B cell (primary cell): ENCODE measurements around the gene HOTAIR. TPM values are rescaled to one million over a fixed set of nuclear protein-coding genes. Genes with fewer than 3 reads are reported as not detected.

Experiments
- ATAC-seq: fragments of 200-7000 bp; cut with Tn5 transposase; one replicate; pipeline ENCODE4 v1.10.0; 2021; ENCODE audit warnings: low read depth, mild to moderate bottlenecking, moderate number of reproducible peaks, moderate library complexity
- CTCF ChIA-PET: fragments of 350-600 bp; sonication (Branson Sonifier 250); formaldehyde crosslinking; loops from one replicate; lab custom pipeline; 2021; ENCODE audit warnings: antibody characterized with exemption, inconsistent platforms; lab: Charles Lee
- POLR2A ChIA-PET: fragments of 350-600 bp; sonication (Branson Sonifier 250); formaldehyde crosslinking; loops from one replicate; lab custom pipeline; 2021; ENCODE audit warnings: antibody characterized with exemption; lab: Charles Lee
- DNase-seq: peaks from one replicate; pipeline ENCODE4 v3.0.0; 2013
- H2AFZ ChIP-seq: 2 replicates; pipeline ENCODE4 v1.6.1; 2012; ENCODE audit warnings: mild to moderate bottlenecking, low read depth, low read length; ENCODE audit not compliant: insufficient read depth, poor library complexity, severe bottlenecking
- H3K27ac ChIP-seq, 2 donors: 1 replicate in 1 of 2; 2 replicates in 1 of 2; pipeline ENCODE4 v1.5.1; 2012 to 2013; ENCODE audit warnings: low read length in 2 of 2, mild to moderate bottlenecking in 2 of 2, moderate library complexity in 1 of 2
- H3K27me3 ChIP-seq, 4 experiments: fragments of 200-600 bp in 1 of 4; sonication (generic) in 1 of 4; replicated peaks in 1 of 4; 1 replicate in 2 of 4; 2 replicates in 2 of 4; pipeline versions ENCODE4 v1.6.1 to v1.7.0; 2013 to 2016; ENCODE audit warnings: low read length in 3 of 4, mild to moderate bottlenecking in 2 of 4, mixed read lengths in 1 of 4, moderate library complexity in 1 of 4; ENCODE audit not compliant: insufficient read depth in 4 of 4, control insufficient read depth in 3 of 4; ENCODE audit errors: control extremely low read depth in 1 of 4
- H3K36me3 ChIP-seq, 2 experiments: replicated peaks in 1 of 2; 1 replicate in 1 of 2; 2 replicates in 1 of 2; pipeline versions ENCODE4 v1.6.1 to v1.7.1; 2013; ENCODE audit warnings: low read length in 1 of 2; ENCODE audit not compliant: insufficient read depth in 2 of 2, control insufficient read depth in 1 of 2; ENCODE audit errors: control extremely low read depth in 1 of 2, extremely low read depth in 1 of 2
- H3K4me1 ChIP-seq, 2 donors: fragments of 200-600 bp in 1 of 2; sonication (generic) in 1 of 2; 1 replicate in 1 of 2; 2 replicates in 1 of 2; pipeline versions ENCODE4 v1.5.1 to v1.6.1; 2013 to 2017; ENCODE audit warnings: low read length in 2 of 2; ENCODE audit not compliant: control insufficient read depth in 2 of 2, insufficient read depth in 2 of 2
- H3K4me2 ChIP-seq: replicated peaks from 2 replicates; pipeline ENCODE3; 2012; ENCODE audit warnings: mild to moderate bottlenecking, low read depth, low read length; ENCODE audit not compliant: poor library complexity, severe bottlenecking
- H3K4me3 ChIP-seq, 5 experiments: fragments of 200-600 bp in 1 of 5; sonication (generic) in 1 of 5; 1 replicate in 3 of 5; 2 replicates in 2 of 5; pipeline versions ENCODE4 v1.5.1 to v1.7.0; 2011 to 2016; ENCODE audit warnings: low read length in 4 of 5, mild to moderate bottlenecking in 4 of 5, low read depth in 2 of 5, control low read depth in 1 of 5, moderate library complexity in 1 of 5; ENCODE audit not compliant: insufficient read depth in 1 of 5; ENCODE audit errors: control extremely low read depth in 1 of 5, extremely low read depth in 1 of 5
- H3K79me2 ChIP-seq: fragments of 200-600 bp; sonication (generic); one replicate; pipeline ENCODE4 v1.6.0; 2016; ENCODE audit warnings: low read length; ENCODE audit not compliant: control insufficient read depth, insufficient read depth
- H3K9ac ChIP-seq: fragments of 200-600 bp; sonication (generic); 2 replicates; pipeline ENCODE4 v1.6.1; 2017; ENCODE audit warnings: mild to moderate bottlenecking, low read length, moderate library complexity
- H3K9me3 ChIP-seq, 3 donors: one replicate each; pipeline versions ENCODE4 v1.6.1 to v1.7.1; 2013; ENCODE audit warnings: low read length in 2 of 3; ENCODE audit not compliant: control insufficient read depth in 2 of 3, insufficient read depth in 1 of 3; ENCODE audit errors: control extremely low read depth in 1 of 3
- H4K20me1 ChIP-seq: 2 replicates; pipeline ENCODE4 v1.6.0; 2012; ENCODE audit warnings: mild to moderate bottlenecking, low read length; ENCODE audit not compliant: insufficient read depth, control insufficient read depth, poor library complexity, severe bottlenecking
- H3K27ac Mint-ChIP-seq: one replicate; pipeline ENCODE4 v1.8.0; 2021; ENCODE audit warnings: mixed read lengths
- H3K27me3 Mint-ChIP-seq: one replicate; pipeline ENCODE4 v1.8.0; 2021; ENCODE audit warnings: mixed read lengths
- H3K4me1 Mint-ChIP-seq: one replicate; pipeline ENCODE4 v1.8.0; 2021; ENCODE audit warnings: mixed read lengths
- H3K4me3 Mint-ChIP-seq: one replicate; pipeline ENCODE4 v1.8.0; 2021; ENCODE audit warnings: mixed read lengths
- H3K9me3 Mint-ChIP-seq: one replicate; pipeline ENCODE4 v1.8.0; 2022; ENCODE audit warnings: mixed read lengths; ENCODE audit not compliant: insufficient read depth
- EZH2 ChIP-seq: IDR thresholded peaks from 2 replicates; pipeline ENCODE4 v1.6.1; 2012; ENCODE audit warnings: borderline replicate concordance, low read depth, mild to moderate bottlenecking, moderate library complexity, low read length; ENCODE audit not compliant: insufficient read depth, poor library complexity, severe bottlenecking
- WGBS: methylation state at CpG from one replicate; pipeline ENCODE4 v1.1.5; 2013; ENCODE audit warnings: missing lambda C conversion rate; ENCODE audit not compliant: insufficient coverage; 5-methylcytosine and 5-hydroxymethylcytosine counted together
- intact Hi-C: fragments of 100-400 bp; cut with micrococcal nuclease; formaldehyde crosslinking; loops from one replicate; pipeline ENCODE4 v1.10.0; 2022
- polyA plus RNA-seq: library from polyadenylated mRNA; depleted of rRNA; stranded (reverse); fragments of >200 nt; gene quantifications from 2 replicates; pipeline ENCODE4 v1.2.3, GENCODE V29; 2012
- total RNA-seq, 2 donors: library from RNA; stranded (reverse); fragments of 120-200 nt in 1 of 2; gene quantifications; 1 replicate in 1 of 2; 2 replicates in 1 of 2; pipeline versions ENCODE4 v1.2.3 to v1.2.4, GENCODE V29; 2013 to 2022
- TF ChIP-seq, protein P1 (sequence below): fragments of 200-600 bp; IDR thresholded peaks from one replicate; pipeline ENCODE4 v1.8.0; 2022; ENCODE audit warnings: antibody characterized with exemption, mild to moderate bottlenecking

Gene HOTAIR
- total and polyA plus RNA-seq, 2 donors (not counting 1 experiment from before 2014, with no cell fraction given): not detected

- Mint-ChIP-seq H3K27me3 (peaks cover 87% of the 10 kb centered on the region), H3K4me1 (peaks cover 15% of the 10 kb centered on the region), H3K9me3 (no peaks in the 10 kb centered on the region), H3K27ac (peak overlapping the region; percentile 32), H3K4me3 (no peak overlapping the region)
- Histone ChIP-seq H3K79me2 (no peaks in the 10 kb centered on the region), H3K9me3 (peaks cover 0 to 79% (median 12%) of the 10 kb centered on the region in 3 donors), H4K20me1 (no peaks in the 10 kb centered on the region), H3K9ac (no peak overlapping the region), H3K36me3 (no peaks in the 10 kb centered on the region), H3K4me2 (peak overlapping the region; percentile 1), H3K4me1 (peaks cover 27 to 39% of the 10 kb centered on the region in 2 donors), H3K4me3 (no peak overlapping the region), H2AFZ (no peak overlapping the region), H3K27ac (no peak overlapping the region), H3K27me3 (peaks cover 0 to 97% (median 93%) of the 10 kb centered on the region in 4 experiments)
- no peak for DNase-seq
- TF ChIP-seq, protein P1, sequence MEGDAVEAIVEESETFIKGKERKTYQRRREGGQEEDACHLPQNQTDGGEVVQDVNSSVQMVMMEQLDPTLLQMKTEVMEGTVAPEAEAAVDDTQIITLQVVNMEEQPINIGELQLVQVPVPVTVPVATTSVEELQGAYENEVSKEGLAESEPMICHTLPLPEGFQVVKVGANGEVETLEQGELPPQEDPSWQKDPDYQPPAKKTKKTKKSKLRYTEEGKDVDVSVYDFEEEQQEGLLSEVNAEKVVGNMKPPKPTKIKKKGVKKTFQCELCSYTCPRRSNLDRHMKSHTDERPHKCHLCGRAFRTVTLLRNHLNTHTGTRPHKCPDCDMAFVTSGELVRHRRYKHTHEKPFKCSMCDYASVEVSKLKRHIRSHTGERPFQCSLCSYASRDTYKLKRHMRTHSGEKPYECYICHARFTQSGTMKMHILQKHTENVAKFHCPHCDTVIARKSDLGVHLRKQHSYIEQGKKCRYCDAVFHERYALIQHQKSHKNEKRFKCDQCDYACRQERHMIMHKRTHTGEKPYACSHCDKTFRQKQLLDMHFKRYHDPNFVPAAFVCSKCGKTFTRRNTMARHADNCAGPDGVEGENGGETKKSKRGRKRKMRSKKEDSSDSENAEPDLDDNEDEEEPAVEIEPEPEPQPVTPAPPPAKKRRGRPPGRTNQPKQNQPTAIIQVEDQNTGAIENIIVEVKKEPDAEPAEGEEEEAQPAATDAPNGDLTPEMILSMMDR: no peak
- TF ChIP-seq EZH2: no peak
- ChIA-PET CTCF (interaction anchor here (1.0 kb wide), 2 partner anchors 15 to 224 kb away, joined by 3 read pairs; no protein-coding TSS in a partner anchor), POLR2A (interaction anchor here (0.8 kb wide), 1 partner anchor 257 kb away, joined by 3 read pairs; no protein-coding TSS in a partner anchor)
- intact Hi-C loops: no loop called here
- ATAC-seq: no peak
- WGBS: 8% methylated on average over 27 of the region's 30 CpGs
Observed at GRCh38 chr12:53983950-53984572, 9.3 kb upstream of the HOTAIR start.

GRCh38 chr12:53983568-53983949, 8.8 kb upstream of the HOTAIR start:
- H3K4me1 ChIP-seq: peaks cover 22 to 36% of the 10 kb centered on the region in 2 donors
- ChIA-PET CTCF (no interaction called here), POLR2A (interaction anchor here (0.8 kb wide), 1 partner anchor 257 kb away, joined by 3 read pairs; no protein-coding TSS in a partner anchor)
- H3K9me3 Mint-ChIP-seq: no peaks in the 10 kb centered on the region
- DNase-seq (peak; percentile 54), ATAC-seq (no peak)
- H2AFZ ChIP-seq: no peak overlapping the region
- H3K36me3 ChIP-seq: no peaks in the 10 kb centered on the region
- no peak overlapping the region for H3K4me3 ChIP-seq
- peak overlapping the region; percentile 56 for H3K27ac Mint-ChIP-seq
- peak overlapping the region; percentile 1 for H3K4me2 ChIP-seq
- H3K4me1 Mint-ChIP-seq: peaks cover 13% of the 10 kb centered on the region
- no peaks in the 10 kb centered on the region for H3K79me2 ChIP-seq
- 8% methylated on average over 11 of the region's 17 CpGs for WGBS
- H3K27ac ChIP-seq: no peak overlapping the region
- no peaks in the 10 kb centered on the region for H4K20me1 ChIP-seq
- no peak overlapping the region for H3K9ac ChIP-seq
- no peak overlapping the region for H3K4me3 Mint-ChIP-seq
- TF ChIP-seq, protein P1: no peak
- no peak for TF ChIP-seq EZH2
- H3K27me3 ChIP-seq: peaks cover 0 to 97% (median 93%) of the 10 kb centered on the region in 4 experiments
- intact Hi-C loops: no loop called here
- H3K9me3 ChIP-seq: peaks cover 0 to 78% (median 12%) of the 10 kb centered on the region in 3 donors
- peaks cover 86% of the 10 kb centered on the region for H3K27me3 Mint-ChIP-seq
